ENCODE measurements around the gene PTCH2.

The PTCH2 gene

DNA sequence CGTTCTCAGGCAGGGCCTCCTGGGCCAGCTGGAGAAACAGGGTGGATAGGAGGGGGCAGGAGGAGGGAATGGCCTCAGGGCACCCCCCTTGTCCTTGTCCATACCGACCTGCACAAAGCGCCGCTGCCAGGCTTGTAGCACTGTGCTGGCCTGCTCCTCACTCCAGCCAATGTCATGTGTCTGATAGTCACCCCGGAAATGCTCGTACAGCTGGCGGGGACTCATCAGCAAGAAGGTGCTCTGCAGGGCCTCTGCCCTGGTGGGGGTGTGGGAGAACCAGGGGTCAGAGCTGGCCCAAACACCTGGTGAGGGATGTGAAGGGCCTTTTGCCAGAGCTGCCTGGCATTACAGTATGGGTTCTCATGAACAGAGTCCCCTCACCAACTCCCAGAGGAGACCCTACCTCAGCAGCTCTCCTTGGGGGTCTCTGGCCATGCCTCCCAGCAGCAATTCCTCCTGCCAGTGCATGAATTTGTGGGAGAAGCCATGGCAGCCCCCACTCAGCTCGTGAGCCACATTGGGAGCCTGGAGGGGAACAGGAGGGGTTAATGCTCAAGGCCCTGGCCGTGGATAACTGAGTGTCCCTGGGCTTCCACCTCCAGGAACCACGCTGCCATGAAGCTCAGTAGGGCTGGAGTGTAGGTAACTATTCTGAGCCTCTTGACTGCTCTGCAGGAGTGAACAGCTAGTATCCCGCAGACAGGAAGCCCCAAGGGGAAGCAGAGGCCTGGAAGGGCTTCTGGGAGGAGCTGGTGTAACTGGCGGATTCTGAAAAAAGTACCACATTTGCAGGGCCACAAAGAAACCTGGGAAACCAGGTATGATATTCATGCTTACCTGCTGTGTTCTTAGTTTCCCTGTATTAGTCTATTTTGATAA is 13.3 kb downstream of the PTCH2 start:
- Histone ChIP-seq H3K9me3 (ENCODE audit: control insufficient read depth, low read length) (no peaks in the 10 kb centered on the region), H3K4me3 (ENCODE audit: low read depth, low read length) (no peak overlapping the region), H3K9ac (no peak overlapping the region), H3K79me2 (no peaks in the 10 kb centered on the region), H3K27ac (no peak overlapping the region), H3K27me3 (ENCODE audit: control insufficient read depth, insufficient read depth, low read length) (no peaks in the 10 kb centered on the region), H3K36me3 (ENCODE audit: control insufficient read depth, insufficient read depth, low read length) (no peaks in the 10 kb centered on the region), H2AFZ (no peak overlapping the region), H3K4me1 (no peaks in the 10 kb centered on the region), H3K4me2 (ENCODE audit: low read length) (no peak overlapping the region)
- TF ChIP-seq, protein P1, sequence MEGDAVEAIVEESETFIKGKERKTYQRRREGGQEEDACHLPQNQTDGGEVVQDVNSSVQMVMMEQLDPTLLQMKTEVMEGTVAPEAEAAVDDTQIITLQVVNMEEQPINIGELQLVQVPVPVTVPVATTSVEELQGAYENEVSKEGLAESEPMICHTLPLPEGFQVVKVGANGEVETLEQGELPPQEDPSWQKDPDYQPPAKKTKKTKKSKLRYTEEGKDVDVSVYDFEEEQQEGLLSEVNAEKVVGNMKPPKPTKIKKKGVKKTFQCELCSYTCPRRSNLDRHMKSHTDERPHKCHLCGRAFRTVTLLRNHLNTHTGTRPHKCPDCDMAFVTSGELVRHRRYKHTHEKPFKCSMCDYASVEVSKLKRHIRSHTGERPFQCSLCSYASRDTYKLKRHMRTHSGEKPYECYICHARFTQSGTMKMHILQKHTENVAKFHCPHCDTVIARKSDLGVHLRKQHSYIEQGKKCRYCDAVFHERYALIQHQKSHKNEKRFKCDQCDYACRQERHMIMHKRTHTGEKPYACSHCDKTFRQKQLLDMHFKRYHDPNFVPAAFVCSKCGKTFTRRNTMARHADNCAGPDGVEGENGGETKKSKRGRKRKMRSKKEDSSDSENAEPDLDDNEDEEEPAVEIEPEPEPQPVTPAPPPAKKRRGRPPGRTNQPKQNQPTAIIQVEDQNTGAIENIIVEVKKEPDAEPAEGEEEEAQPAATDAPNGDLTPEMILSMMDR (IDR thresholded peaks at IDR 0.05), result no peak

DNA sequence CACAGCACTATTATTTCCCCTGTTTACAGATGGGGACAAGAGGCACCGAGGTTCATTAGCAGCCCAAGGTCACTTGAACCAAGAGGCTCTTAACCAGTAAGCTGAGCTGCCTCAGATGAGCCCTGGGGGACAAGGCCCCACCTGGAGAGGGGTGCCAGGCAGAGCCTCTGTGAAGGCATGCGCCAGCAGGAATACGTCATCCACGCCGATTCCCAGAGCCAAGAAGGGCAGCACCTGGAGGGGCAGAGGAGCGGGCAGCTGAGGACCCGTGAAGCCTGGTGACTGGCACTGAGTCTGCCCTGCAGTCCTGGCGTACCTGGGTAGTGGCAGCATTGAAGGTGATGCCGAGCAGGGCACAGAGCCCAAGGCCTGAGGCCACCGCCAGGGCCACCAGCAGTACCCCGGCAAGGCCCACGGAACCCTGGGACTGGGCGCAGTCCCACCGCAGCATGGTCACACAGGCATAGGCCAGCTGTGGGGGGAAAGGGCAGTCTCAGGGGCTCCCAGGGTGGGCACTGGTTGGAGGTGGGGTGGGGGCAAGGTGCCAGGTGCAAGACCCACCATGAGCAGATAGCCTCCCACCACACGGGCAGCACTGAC is 14.1 kb downstream of the PTCH2 start:
- no peaks in the 10 kb centered on the region for H3K79me2 ChIP-seq
- no peaks in the 10 kb centered on the region for H3K36me3 ChIP-seq (ENCODE audit: control insufficient read depth, insufficient read depth, low read length)
- H3K9ac ChIP-seq, result no peak overlapping the region
- TF ChIP-seq, protein P1 (IDR thresholded peaks at IDR 0.05), result no peak
- no peaks in the 10 kb centered on the region for H3K27me3 ChIP-seq (ENCODE audit: control insufficient read depth, insufficient read depth, low read length)
- no peaks in the 10 kb centered on the region for H3K4me1 ChIP-seq
- H3K4me2 ChIP-seq (ENCODE audit: low read length), result no peak overlapping the region
- H2AFZ ChIP-seq, result no peak overlapping the region
- H3K4me3 ChIP-seq (ENCODE audit: low read depth, low read length), result no peak overlapping the region
- no peak overlapping the region for H3K27ac ChIP-seq
- H3K9me3 ChIP-seq (ENCODE audit: control insufficient read depth, low read length), result no peaks in the 10 kb centered on the region

DNA sequence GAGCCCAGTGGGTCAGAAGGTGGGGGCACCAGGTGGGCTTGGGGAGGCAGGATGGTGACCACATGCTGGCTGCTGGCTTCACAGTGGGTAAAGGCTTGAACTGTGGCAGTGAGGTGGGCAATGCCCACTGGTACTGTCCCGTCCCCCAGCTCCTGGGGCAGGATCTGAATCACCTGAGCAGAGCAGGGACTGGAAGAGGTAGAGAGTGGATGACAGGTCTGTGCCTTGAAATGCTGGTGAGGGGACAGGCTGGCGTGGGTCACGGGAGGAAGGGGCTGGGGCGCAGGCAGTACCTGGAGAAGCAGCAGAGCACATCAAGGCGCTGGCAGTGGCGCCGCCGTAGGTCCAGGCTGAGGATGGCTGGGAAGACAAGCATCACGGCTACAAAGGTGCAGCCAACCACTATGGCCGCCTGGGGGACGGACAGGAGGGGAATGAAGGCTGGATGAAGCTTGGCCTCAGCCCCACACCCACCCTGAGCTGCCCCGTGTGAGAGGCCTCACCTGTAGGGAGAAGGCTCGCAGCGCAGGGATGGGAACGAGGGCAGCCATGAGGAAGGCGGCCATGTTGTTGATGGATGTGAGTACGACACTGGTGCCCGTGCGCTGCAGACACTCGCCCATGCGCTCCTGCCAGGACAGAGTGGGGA is 14.9 kb downstream of the PTCH2 start:
- Histone ChIP-seq H3K9ac (no peak overlapping the region), H3K27ac (no peak overlapping the region), H2AFZ (no peak overlapping the region), H3K9me3 (ENCODE audit: control insufficient read depth, low read length) (no peaks in the 10 kb centered on the region), H3K36me3 (ENCODE audit: control insufficient read depth, insufficient read depth, low read length) (no peaks in the 10 kb centered on the region), H3K4me3 (ENCODE audit: low read depth, low read length) (no peak overlapping the region), H3K27me3 (ENCODE audit: control insufficient read depth, insufficient read depth, low read length) (no peaks in the 10 kb centered on the region), H3K4me1 (no peaks in the 10 kb centered on the region), H3K79me2 (no peaks in the 10 kb centered on the region), H3K4me2 (ENCODE audit: low read length) (no peak overlapping the region)
- TF ChIP-seq, protein P1 (IDR thresholded peaks at IDR 0.05), result no peak

DNA sequence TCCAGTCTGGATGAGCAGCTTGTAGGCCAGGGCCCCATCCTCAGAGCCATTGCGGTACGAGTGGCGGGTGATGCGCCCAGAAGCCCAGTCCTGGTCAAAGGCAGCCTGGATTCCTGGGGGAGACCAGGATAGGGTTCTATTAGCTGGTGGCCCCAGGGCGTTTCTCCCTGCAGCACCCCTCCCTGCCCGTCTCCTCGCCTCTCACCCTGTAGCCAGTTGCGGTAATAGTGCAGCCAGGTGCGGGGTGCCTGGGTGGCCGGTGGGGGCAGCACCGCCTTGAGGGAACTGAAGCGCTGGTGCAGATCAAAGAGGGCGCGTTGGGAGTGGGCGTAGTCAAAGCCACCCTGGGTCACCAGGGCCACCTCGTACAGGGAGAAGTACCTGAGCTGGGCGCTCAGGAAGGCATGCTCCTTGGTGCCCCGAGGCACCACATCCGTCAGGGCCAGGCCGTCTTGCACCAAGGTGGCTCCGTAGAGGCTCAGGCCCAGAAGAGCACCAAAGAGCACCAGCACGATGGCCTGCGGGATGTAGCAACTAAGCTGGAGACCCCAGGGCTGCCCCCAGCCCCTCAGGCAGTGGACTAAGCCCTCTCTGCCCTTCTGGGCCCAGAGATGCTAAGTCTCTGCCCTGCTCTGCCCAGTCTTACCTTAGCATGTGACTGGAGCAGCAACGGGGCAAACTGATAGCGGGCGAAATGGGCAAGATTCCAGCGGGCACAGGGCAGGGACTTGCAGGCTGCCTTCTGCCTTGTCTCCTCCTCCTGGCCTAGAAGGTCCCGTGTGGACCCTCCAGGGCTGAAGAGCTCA is 15.7 kb downstream of the PTCH2 start:
- Histone ChIP-seq H3K27ac (no peak overlapping the region), H3K9me3 (ENCODE audit: control insufficient read depth, low read length) (no peaks in the 10 kb centered on the region), H3K27me3 (ENCODE audit: control insufficient read depth, insufficient read depth, low read length) (no peaks in the 10 kb centered on the region), H3K79me2 (no peaks in the 10 kb centered on the region), H3K4me2 (ENCODE audit: low read length) (no peak overlapping the region), H3K9ac (no peak overlapping the region), H3K4me1 (no peaks in the 10 kb centered on the region), H3K4me3 (ENCODE audit: low read depth, low read length) (no peak overlapping the region), H3K36me3 (ENCODE audit: control insufficient read depth, insufficient read depth, low read length) (no peaks in the 10 kb centered on the region), H2AFZ (no peak overlapping the region)
- TF ChIP-seq, protein P1 (IDR thresholded peaks at IDR 0.05), result no peak
